HG02588 (cell line): Measurements from ENCODE around the gene TTLL9.
"Not testable (repeated sequence)": the region's sequence is repeated elsewhere in the genome, so short reads cannot be mapped to it uniquely, and the experiment has no call there.

Experiments used
- ATAC-seq: cut with Tn5 transposase; IDR thresholded peaks from one replicate; pipeline ENCODE4 v1.9.1; 2021; ENCODE audit warnings: mild to moderate bottlenecking, moderate library complexity; ENCODE audit not compliant: unreplicated experiment

The TTLL9 gene

GRCh38 chr20:31869942-31870725 is at the start of gene TTLL9, which contains the start of gene DUSP15:
TTLL9 (plus strand) TSS chr20:31870634; CDS start chr20:31871127, 493 bp downstream.
DUSP15 (minus strand) TSS chr20:31870527; CDS start chr20:31870337, 190 bp downstream.
- ATAC-seq: no peak

- no peak for ATAC-seq
Measured at GRCh38 chr20:31821427-31821826, 49.0 kb upstream of the TTLL9 start.

- no peak for ATAC-seq
Measured at GRCh38 chr20:31822421-31823330, 47.8 kb upstream of the TTLL9 start.

- ATAC-seq: no peak
Measured at GRCh38 chr20:31823360-31824124, 46.9 kb upstream of the TTLL9 start.

- ATAC-seq: no peak
Measured at GRCh38 chr20:31824125-31824485, 46.3 kb upstream of the TTLL9 start.

- ATAC-seq: no peak
Measured at GRCh38 chr20:31824554-31825313, 45.7 kb upstream of the TTLL9 start.

GRCh38 chr20:31826074-31826473 is 44.4 kb upstream of the TTLL9 start:
- no peak for ATAC-seq

GRCh38 chr20:31827059-31827458 is 43.4 kb upstream of the TTLL9 start:
- no peak for ATAC-seq

GRCh38 chr20:31828016-31828415 is 42.4 kb upstream of the TTLL9 start:
- not testable (repeated sequence) for ATAC-seq

GRCh38 chr20:31829731-31830130 is 40.7 kb upstream of the TTLL9 start:
- ATAC-seq: no peak

- ATAC-seq: no peak
Measured at GRCh38 chr20:31830406-31830981, 39.9 kb upstream of the TTLL9 start.

- ATAC-seq: no peak
Measured at GRCh38 chr20:31831211-31831610, 39.2 kb upstream of the TTLL9 start.

- no peak for ATAC-seq
Measured at GRCh38 chr20:31831771-31832306, 38.6 kb upstream of the TTLL9 start.

- no peak for ATAC-seq
Measured at GRCh38 chr20:31833130-31833930, 37.1 kb upstream of the TTLL9 start.

GRCh38 chr20:31833931-31834521 is 36.4 kb upstream of the TTLL9 start:
- no peak for ATAC-seq

GRCh38 chr20:31835554-31835953 is 34.9 kb upstream of the TTLL9 start:
- ATAC-seq: no peak

- ATAC-seq: no peak
Measured at GRCh38 chr20:31835977-31836852, 34.2 kb upstream of the TTLL9 start.
